Suprapubic skin (tissue), 3 donors: ENCODE measurements around the gene NPAS3.

Experiments
- POLR2AphosphoS5 ChIP-seq, 3 donors: sonication (generic); formaldehyde crosslinking; IDR thresholded peaks; one replicate each; pipeline ENCODE4 v1.6.1; 2017; ENCODE audit warnings: antibody characterized with exemption in 3 of 3
- TF ChIP-seq, protein P1 (sequence below), 2 donors: fragments of 200-600 bp in 1 of 2; fragments of 450-650 bp in 1 of 2; sonication (generic) in 1 of 2; IDR thresholded peaks; one replicate each; pipeline ENCODE4 v1.5.1; 2016 to 2019; ENCODE audit warnings: antibody characterized with exemption in 2 of 2, mild to moderate bottlenecking in 1 of 2, moderate library complexity in 1 of 2

DNA sequence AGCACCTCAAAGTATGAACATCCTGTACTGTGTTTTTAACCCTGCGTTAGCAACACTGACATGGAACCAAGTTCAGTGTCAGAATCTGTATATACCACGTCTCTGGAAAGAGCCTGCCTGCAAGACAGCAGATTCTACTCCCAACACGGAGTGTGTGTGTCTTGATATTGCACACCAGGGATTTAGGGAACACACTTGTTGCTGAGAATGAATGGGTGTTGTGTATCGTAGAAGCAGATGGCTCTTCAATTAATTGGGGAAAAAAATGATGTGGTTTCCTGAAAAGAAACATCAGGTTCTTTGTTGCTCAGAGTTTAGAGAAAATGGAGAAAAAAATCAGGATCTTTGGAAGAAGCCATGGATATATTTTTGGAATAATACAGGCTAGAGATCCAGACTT is 841.4 kb downstream of the NPAS3 start:
- TF ChIP-seq, protein P1, sequence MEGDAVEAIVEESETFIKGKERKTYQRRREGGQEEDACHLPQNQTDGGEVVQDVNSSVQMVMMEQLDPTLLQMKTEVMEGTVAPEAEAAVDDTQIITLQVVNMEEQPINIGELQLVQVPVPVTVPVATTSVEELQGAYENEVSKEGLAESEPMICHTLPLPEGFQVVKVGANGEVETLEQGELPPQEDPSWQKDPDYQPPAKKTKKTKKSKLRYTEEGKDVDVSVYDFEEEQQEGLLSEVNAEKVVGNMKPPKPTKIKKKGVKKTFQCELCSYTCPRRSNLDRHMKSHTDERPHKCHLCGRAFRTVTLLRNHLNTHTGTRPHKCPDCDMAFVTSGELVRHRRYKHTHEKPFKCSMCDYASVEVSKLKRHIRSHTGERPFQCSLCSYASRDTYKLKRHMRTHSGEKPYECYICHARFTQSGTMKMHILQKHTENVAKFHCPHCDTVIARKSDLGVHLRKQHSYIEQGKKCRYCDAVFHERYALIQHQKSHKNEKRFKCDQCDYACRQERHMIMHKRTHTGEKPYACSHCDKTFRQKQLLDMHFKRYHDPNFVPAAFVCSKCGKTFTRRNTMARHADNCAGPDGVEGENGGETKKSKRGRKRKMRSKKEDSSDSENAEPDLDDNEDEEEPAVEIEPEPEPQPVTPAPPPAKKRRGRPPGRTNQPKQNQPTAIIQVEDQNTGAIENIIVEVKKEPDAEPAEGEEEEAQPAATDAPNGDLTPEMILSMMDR (IDR thresholded peaks at IDR 0.05), result no peak
- no peak for TF ChIP-seq POLR2AphosphoS5 (IDR thresholded peaks at IDR 0.05)
